NT2/D1 (cell line): ENCODE measurements around the gene CDK11B.
"Not testable (repeated sequence)": the region's sequence is repeated elsewhere in the genome, so short reads cannot be mapped to it uniquely, and the experiment has no call there.

Experiments used
- DNase-seq: peaks from one replicate; pipeline ENCODE4 v3.0.0-alpha.2; 2011; ENCODE audit warnings: low read depth, low spot score
- H3K27me3 ChIP-seq: 2 replicates; pipeline ENCODE4 v1.6.0; 2011; ENCODE audit warnings: mild to moderate bottlenecking; ENCODE audit not compliant: insufficient read length, insufficient read depth
- H3K36me3 ChIP-seq: 2 replicates; pipeline ENCODE4 v1.6.1; 2011; ENCODE audit warnings: mild to moderate bottlenecking, low read length, mixed read lengths; ENCODE audit not compliant: insufficient read depth, insufficient read length
- H3K4me1 ChIP-seq: 2 replicates; pipeline ENCODE4 v1.5.1; 2011; ENCODE audit not compliant: insufficient read depth, insufficient read length
- H3K4me3 ChIP-seq: 2 replicates; pipeline ENCODE4 v1.5.1; 2011; ENCODE audit warnings: low read depth; ENCODE audit not compliant: insufficient read length
- H3K9ac ChIP-seq: 2 replicates; pipeline ENCODE4 v1.6.0; 2011; ENCODE audit warnings: low read depth; ENCODE audit not compliant: insufficient read length
- H3K9me3 ChIP-seq: 2 replicates; pipeline ENCODE4 v1.5.1; 2011; ENCODE audit warnings: mild to moderate bottlenecking, low read length; ENCODE audit not compliant: insufficient read depth
- SUZ12 ChIP-seq: IDR thresholded peaks from 2 replicates; pipeline ENCODE4 v1.6.1; 2011; ENCODE audit not compliant: insufficient read length, insufficient read depth; ENCODE audit errors: extremely low read depth
- YY1 ChIP-seq: IDR thresholded peaks from 2 replicates; pipeline ENCODE4 v1.6.1; 2011; ENCODE audit not compliant: insufficient read length, insufficient read depth
- ZNF274 ChIP-seq: IDR thresholded peaks from 2 replicates; pipeline ENCODE4 v1.6.1; 2011; ENCODE audit warnings: mild to moderate bottlenecking, low read depth, low read length

The CDK11B gene

DNA sequence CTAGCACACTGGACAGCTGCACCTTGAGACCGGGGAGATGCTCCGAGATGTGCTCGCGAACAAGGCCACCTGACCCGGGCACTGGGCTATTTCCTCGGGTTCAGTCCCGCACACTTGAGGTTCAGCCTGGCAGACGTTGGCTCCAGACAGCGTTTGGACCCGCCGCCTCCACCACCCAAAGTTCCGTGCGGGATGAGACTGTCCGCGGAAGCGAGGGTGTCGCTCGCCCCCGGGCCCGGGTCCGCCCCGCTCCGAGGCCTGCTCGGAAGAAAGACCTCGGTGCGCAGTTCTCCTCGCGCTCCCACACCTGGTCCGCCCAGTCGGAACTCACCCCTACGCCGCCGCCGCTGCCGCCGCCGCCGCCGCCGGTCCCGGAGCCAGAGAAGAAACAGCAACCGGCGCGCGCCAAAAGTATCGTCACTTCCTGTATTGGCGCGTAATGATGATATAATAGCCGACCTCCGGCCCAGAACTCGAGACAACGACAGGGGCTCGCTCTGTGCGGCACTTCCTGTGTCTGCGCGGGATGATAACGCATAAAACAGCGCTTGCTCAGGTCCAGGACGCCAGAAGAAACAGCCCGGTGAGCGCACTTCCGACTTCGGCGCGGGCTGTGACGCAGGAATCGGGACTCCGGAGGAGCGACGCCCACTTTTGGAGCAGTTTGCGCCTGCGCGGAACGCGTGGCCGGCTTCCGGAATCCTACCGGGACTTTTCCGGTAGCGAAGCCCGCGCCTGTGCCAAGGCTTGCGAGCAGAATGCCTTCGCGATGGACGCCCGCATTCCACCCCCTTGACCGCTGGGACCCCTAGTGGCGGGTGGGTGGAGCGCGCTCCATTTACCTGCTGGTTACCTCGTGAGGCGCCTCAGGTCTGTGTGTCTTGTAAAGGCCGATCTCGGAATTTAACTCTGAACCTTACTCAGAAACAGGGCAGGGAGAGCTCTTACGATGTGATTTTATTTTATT, at the start of gene CDK11B:
TSS of gene CDK11B (minus strand) at position 422 of the 967 bp plus-strand sequence. CDS start 1,519 bp downstream, outside the sequence.
- Histone ChIP-seq H3K4me3 (peak within 1 kb of the TSS; percentile 63), H3K36me3 (peaks cover 32% of the 10 kb centered on the region), H3K9ac (peak within 1 kb of the TSS; percentile 88)
- not testable (repeated sequence) for H3K27me3 ChIP-seq, H3K9me3 ChIP-seq, H3K4me1 ChIP-seq
- peak; percentile 72 for DNase-seq

DNA sequence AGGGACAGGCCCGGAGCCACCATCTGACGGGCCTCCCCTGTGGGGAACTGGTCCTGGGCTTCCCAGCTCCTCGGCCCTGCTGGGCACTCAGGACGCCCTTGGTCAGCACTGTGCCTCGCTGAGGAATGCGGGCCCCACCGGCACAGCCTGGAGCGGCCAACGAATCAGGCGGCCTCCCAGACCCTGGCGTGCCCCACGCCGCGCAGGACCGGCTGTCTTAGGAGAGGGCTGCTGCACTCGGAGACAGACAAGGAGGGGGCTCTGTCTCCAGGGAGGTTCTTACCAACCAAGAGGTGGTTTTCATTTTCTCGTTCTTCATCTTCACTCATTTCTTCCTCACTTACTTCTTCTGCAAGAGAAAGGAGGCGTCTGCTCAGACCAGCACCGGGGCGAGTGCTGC, 49.1 kb upstream of the CDK11B start:
- not testable (repeated sequence) for H3K9me3 ChIP-seq, H3K27me3 ChIP-seq, H3K4me1 ChIP-seq, H3K36me3 ChIP-seq, DNase-seq, H3K4me3 ChIP-seq, H3K9ac ChIP-seq

DNA sequence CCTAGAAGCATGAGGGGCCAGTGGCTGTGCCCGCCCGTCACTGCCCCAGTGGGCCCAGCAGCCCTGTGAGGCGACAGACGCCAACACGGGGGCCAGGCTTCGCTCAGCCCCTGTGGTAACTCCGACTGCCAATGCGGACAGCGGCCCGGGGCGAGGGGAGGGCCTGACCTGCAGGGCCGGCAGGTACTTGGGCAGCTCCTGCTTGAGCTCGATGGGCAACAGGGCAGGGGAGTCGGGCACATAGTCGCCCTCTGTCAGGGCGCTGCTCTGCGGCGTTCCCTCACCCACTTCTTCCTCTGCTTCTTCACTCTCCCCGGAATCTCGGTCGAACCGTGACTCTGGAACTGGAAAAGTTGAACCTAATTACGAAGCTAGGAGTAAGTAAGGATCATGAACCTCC, 48.4 kb upstream of the CDK11B start:
- not testable (repeated sequence) for DNase-seq, H3K4me3 ChIP-seq, H3K4me1 ChIP-seq, H3K9ac ChIP-seq, H3K9me3 ChIP-seq, H3K36me3 ChIP-seq, H3K27me3 ChIP-seq

DNA sequence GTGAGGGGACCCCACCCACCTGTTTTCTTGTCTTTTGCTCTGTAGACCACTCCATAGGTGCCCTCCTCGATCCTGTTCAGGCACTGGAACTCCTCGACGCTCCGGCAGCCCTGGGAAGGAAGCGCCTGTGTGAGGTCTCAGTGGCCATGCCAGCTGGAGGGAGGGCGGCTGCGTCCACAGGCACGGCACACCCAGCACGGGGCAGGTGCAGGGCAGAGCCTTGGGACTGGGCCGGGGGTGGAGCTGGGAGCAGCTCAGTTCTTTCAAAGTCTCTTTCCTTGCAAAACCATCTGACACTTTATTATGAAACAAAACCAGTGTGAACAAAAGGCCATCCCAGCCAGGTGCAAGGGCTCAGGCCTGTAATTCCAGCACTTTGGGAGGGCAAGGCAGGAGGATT, 46.8 kb upstream of the CDK11B start:
- DNase-seq, H3K9ac ChIP-seq, H3K27me3 ChIP-seq, H3K4me1 ChIP-seq, H3K9me3 ChIP-seq, H3K4me3 ChIP-seq, H3K36me3 ChIP-seq: not testable (repeated sequence)

DNA sequence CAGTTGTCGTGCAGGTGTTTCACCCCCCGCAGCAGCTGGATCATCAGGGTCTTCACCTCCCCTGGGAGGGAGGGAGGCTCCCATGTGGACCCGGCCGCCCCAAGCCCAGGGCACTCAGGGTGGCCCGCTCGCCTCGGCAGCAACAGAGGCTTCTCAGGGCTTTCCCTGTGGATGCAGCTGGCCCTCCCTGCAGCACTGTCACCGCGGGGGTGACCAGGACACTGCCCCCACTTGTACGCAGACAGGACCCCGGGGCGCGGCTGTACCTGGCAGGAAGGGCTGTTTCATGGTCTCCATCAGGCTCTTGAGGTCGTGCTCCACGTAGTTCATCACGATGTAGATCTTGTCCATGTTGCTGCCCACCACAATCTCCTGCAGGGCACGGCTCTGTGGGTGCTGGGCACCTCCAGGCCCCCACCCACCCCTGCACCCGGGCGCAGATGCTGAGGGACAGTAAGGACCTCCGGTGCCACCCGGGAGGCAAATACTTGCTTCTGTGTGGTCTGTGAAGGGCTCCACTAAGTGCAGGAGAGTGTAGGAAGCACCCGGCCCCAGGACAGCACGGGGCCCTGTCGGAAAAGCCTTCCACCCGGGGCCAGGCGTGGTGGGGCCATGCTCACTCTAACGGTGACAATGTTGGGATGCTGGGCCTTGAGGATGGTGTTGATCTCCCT, 45.6 kb upstream of the CDK11B start:
- H3K4me3 ChIP-seq, H3K4me1 ChIP-seq, H3K27me3 ChIP-seq, H3K36me3 ChIP-seq, H3K9me3 ChIP-seq, H3K9ac ChIP-seq, DNase-seq: not testable (repeated sequence)

DNA sequence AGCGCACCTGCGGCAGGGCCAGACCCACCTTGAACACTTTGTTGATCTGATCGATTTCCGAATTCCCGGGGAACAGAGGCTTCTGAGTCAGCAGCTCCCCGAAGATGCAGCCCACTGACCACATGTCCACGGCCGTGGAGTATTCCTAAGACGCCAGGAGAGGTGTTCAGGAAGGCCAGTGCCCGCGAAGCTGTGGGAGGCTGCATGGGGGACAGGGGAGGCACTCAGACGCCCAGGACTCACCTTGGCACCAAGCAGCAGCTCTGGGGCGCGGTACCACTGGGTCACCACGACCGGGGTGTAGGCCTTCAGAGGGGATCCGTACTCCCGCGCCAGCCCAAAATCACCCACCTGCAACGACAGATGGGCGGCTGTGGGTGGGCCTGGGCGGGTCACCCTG, 45.0 kb upstream of the CDK11B start:
- Histone ChIP-seq H3K9me3 (no peaks in the 10 kb centered on the region), H3K4me1 (no peaks in the 10 kb centered on the region), H3K36me3 (peaks cover 6% of the 10 kb centered on the region), H3K9ac (no peak overlapping the region), H3K4me3 (no peak overlapping the region), H3K27me3 (no peaks in the 10 kb centered on the region)
- TF ChIP-seq SUZ12 (no peak), YY1 (no peak), ZNF274 (no peak)
- DNase-seq = no peak

DNA sequence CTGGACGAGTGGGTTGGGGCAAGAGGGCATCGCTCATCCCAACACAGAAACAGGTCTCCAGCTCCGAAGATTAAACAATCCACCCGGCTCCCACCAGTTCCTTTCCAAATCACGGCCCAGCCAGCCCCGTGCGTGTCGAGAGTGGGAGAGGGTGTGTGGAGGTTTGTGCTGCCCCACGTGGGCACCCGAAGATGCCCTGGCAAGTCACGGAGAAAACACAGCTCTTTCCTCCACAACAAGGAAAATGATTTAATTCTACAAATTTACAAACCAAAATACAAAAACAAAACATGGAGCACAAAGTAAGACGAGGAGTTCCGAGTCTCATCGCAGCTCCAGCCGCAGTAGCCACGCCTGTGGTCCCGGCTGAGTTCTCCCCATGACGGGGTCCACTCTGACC, 43.7 kb upstream of the CDK11B start:
- H3K27me3 ChIP-seq, H3K9ac ChIP-seq, H3K4me1 ChIP-seq, H3K9me3 ChIP-seq, H3K36me3 ChIP-seq, DNase-seq, H3K4me3 ChIP-seq: not testable (repeated sequence)

DNA sequence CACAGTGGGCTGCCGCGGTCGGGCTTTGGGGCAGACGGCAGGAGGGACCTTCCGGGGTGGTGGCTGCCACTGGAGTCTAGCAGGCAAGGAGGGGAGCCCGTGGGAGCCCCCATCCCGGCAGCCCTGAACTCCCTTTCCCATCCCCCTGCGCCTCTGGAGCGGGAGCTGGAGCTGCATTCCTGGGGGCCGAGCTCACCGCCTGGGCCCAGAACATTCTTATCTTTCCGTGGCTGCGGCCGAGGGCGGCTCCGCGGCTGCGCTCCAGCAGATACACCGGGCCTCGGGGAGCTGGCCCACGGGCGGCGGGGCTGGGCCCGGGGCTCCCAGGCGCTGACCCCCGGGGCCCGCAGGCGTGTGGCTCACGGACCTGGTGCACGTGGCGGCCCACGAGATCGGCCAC, 41.8 kb upstream of the CDK11B start:
- not testable (repeated sequence) for H3K4me3 ChIP-seq

DNA sequence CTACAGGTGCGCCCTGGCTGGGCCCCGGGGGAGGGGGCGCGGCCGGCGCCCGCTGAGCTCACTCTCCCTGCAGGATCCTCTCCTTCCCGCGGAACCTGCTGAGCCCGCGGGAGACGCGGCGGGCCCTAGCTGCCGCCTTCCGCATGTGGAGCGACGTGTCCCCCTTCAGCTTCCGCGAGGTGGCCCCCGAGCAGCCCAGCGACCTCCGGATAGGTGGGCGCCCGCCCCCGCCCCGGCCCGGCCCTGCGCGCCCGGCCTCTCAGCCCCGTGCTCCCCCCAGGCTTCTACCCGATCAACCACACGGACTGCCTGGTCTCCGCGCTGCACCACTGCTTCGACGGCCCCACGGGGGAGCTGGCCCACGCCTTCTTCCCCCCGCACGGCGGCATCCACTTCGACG, 41.3 kb upstream of the CDK11B start:
- not testable (repeated sequence) for H3K9me3 ChIP-seq, H3K4me3 ChIP-seq, H3K4me1 ChIP-seq, H3K27me3 ChIP-seq, H3K9ac ChIP-seq, H3K36me3 ChIP-seq, DNase-seq

More for the DNA sequence above, 41.8 kb upstream of the CDK11B start:
- not testable (repeated sequence) for DNase-seq, H3K4me1 ChIP-seq, H3K36me3 ChIP-seq, H3K9me3 ChIP-seq, H3K9ac ChIP-seq, H3K27me3 ChIP-seq

DNA sequence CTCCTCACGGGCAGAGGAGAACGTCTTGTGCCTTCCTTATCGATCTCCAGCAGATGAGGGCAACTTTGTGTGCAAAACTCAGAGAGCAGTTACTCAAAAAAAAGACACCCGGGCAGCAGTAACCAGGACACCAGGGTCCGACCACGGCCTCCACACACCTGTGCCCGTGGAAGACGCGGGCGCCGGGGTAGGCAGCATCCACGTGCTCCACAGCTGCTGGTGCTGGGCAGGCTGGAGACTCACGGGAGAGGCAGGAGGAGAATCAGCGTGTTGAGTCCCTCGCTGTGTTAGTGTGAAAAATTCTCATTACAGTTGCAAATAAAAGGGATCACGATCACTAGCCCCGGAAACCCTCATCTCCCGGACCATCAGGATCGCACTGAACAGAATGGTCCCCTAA, 40.3 kb upstream of the CDK11B start:
- not testable (repeated sequence) for H3K27me3 ChIP-seq, H3K36me3 ChIP-seq, H3K9me3 ChIP-seq, H3K4me1 ChIP-seq, H3K4me3 ChIP-seq, DNase-seq, H3K9ac ChIP-seq

DNA sequence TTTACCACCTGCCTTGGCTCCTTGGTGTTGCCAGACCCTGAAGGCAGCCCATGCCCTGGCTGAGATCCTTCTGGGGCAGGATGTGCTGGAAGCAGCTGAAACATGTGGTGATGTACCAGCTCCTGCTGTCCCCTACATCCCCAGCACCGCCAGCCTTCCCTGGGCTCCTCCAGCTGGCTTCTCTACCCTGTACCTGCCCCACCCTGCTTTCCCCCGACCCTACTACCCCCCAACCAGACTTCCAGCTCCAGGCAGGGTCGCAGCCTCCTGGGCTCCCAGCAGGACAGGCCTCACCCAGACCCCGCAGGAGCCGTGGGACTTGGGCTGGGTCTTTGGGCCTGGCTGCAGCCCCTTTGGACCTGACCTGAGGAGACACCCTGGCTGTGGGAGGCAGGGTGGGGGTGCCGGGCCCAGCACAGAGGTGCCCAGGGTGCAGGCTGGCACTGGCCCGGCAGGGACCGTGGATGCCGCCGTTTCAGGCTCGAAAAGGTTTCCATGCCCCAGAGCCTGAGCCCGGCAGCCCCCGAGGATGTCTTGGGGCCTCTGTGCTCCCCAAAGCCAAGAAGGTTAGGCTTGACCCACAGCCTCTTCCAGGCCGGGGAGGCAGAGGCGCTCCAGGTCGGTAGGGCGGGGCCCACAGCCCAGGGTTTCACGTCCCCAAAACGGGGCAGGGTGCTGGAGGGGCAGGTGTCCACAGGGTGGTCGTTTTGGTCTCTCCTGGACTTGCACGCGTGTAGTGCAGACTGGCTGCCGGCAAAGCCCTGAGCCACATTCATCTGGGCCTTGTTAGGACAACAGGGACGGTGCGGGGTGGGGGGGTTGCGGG, 38.8 kb upstream of the CDK11B start:
- not testable (repeated sequence) for H3K4me3 ChIP-seq, H3K27me3 ChIP-seq, DNase-seq, H3K4me1 ChIP-seq, H3K36me3 ChIP-seq, H3K9me3 ChIP-seq, H3K9ac ChIP-seq
